LNCaP clone FGC (cell line): ENCODE data around the gene FRMD4A.
"Not testable (repeated sequence)": the region's sequence is repeated elsewhere in the genome, so short reads cannot be mapped to it uniquely, and the experiment has no call there.

Source experiments
- DNase-seq: peaks from one replicate; pipeline ENCODE4 v3.0.0-alpha.2; 2011; ENCODE audit warnings: low read depth
- H3K4me3 ChIP-seq: 2 replicates; pipeline ENCODE4 v1.5.1; 2011; ENCODE audit warnings: mild to moderate bottlenecking, low read depth, low read length, control low read depth
- TF ChIP-seq, protein P1 (sequence below): IDR thresholded peaks from 2 replicates; pipeline ENCODE4 v1.5.1; 2012; ENCODE audit warnings: mild to moderate bottlenecking; ENCODE audit not compliant: control insufficient read depth, insufficient read depth; ENCODE audit errors: extremely low read depth

Gene FRMD4A

DNA sequence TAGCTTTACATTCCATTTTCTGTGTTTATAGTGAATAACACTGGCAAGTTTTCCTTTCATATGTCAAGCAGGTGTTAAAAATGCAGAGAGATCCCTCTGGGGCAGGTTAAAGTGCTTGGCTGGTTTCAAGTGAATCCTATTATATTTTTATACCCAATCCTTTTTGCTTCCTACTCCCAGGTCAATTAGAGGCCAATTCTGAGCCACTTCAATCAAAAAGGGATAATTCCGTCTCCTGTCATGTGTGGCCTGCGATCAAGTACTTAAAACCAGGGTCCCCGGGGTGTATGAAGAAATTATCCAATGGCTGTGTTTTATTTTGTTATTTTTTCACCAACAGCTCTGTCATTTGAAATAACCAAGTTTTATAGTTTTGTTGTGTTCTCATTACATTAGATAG, 430.8 kb downstream of the FRMD4A start:
- TF ChIP-seq, protein P1, sequence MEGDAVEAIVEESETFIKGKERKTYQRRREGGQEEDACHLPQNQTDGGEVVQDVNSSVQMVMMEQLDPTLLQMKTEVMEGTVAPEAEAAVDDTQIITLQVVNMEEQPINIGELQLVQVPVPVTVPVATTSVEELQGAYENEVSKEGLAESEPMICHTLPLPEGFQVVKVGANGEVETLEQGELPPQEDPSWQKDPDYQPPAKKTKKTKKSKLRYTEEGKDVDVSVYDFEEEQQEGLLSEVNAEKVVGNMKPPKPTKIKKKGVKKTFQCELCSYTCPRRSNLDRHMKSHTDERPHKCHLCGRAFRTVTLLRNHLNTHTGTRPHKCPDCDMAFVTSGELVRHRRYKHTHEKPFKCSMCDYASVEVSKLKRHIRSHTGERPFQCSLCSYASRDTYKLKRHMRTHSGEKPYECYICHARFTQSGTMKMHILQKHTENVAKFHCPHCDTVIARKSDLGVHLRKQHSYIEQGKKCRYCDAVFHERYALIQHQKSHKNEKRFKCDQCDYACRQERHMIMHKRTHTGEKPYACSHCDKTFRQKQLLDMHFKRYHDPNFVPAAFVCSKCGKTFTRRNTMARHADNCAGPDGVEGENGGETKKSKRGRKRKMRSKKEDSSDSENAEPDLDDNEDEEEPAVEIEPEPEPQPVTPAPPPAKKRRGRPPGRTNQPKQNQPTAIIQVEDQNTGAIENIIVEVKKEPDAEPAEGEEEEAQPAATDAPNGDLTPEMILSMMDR: no peak
- no peak overlapping the region for H3K4me3 ChIP-seq
- no peak for DNase-seq

DNA sequence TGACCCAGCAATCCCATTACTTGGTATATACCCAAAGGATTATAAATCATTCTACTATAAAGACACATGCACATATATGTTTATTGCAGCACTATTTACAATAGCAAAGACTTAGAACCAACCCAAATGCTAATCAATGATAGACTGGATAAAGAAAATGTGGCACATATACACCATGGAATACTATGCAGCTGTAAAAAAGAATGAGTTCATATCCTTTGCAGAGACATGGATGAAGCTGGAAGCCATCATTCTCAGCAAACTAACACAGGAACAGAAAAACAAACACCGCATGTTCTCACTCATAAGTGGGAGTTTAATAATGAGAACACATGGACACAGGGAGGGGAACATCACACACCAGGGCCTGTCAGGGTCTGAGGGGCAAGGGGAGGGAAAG, 434.6 kb downstream of the FRMD4A start:
- not testable (repeated sequence) for DNase-seq, H3K4me3 ChIP-seq

DNA sequence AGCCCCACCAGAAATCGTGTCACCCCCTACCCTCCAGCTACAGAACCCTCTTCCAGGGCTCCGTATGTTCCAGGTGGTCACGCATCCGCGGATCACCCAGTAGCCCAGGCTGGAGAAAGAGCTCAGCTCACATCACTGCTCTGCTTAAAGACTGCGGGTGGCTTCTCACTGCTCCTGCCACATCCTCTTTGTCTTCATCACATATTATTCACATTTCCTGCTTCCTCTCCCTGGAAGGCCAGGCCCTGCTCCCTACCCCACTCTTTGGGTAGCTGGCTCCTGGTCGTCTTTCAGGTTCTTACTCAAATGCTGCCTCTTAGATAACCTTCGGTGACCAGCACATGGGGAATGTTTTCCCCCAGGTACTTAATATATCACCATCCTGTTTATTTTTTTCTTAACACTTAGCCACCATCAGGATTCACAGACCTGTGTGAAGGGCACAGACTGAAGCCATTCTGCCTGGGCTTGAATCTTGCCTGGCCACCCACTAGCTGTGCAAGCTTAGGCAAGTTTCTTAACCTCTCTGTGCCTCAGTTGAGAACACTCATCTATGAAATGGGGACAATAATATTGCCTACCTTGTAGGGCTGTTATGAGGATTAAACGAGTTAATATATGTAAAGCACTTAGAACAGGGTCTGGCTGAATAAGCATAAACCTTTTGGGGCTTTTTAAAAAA, 436.2 kb downstream of the FRMD4A start:
- no peak for DNase-seq
- no peak overlapping the region for H3K4me3 ChIP-seq
- TF ChIP-seq, protein P1: no peak

DNA sequence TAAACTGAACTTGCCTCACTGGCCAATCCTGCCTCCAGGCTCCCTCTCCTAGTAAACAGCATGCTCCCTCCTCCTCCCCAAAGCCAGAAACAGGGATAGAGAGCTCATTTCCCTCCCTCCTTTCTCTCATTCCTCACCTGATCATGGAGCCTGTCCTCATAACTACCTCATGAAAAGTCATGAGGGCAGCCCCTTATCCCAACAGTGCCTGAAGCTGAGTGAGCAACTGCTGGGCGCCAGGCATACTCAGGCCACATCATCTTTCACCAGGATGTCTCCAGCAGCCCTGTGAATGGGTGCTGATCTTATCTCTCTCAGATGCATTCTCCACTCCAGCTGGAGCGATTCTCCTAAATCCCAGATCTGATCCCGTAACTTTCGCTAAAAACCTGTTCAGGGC, 436.8 kb downstream of the FRMD4A start:
- TF ChIP-seq, protein P1: no peak
- DNase-seq: no peak
- H3K4me3 ChIP-seq: no peak overlapping the region

DNA sequence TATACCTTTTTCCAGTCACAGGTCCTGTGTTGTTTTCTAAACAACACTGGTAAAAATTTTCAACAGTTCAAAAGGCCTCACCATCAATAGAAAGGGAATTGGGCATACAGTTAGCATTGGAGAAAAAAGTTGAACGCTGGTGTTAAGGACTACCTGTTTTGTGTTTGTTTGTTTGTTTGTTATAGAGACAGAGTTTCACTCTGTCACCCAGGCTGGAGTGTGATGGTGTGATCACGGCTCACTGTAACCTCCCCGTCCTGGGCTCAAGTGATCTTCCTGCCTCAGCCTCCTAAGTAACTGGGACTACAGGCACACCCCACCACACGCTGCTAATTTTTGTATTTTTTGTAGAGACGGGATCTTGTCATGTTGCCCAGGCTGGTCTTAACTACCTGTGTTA, 437.9 kb downstream of the FRMD4A start:
- DNase-seq: no peak
- H3K4me3 ChIP-seq: no peak overlapping the region
- TF ChIP-seq, protein P1: no peak

DNA sequence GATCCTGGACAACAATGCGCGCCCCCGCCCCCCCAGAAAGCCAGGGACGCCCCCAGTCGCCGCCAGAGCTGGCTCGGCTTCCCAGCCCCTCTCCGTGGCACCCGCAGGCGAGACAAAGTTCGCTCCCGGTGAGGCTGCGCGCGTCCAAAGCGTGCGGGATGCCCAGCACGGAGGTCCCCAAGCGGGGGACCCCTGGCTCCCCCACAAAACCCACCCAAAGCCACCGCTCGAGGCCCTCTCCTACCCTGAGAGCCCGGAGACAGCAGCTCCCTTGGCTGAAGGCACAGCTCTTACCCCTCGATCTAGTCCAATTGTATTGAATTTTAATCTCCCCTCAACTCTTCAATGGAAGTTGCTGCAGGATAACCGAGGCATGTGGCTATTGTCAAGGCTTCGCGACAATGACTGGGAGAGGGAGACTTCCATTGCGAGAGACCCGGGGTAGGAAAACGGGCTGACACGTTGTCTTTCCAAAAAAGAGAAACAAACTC, 438.7 kb downstream of the FRMD4A start:
- H3K4me3 ChIP-seq: no peak overlapping the region
- DNase-seq: no peak
- TF ChIP-seq, protein P1: no peak

DNA sequence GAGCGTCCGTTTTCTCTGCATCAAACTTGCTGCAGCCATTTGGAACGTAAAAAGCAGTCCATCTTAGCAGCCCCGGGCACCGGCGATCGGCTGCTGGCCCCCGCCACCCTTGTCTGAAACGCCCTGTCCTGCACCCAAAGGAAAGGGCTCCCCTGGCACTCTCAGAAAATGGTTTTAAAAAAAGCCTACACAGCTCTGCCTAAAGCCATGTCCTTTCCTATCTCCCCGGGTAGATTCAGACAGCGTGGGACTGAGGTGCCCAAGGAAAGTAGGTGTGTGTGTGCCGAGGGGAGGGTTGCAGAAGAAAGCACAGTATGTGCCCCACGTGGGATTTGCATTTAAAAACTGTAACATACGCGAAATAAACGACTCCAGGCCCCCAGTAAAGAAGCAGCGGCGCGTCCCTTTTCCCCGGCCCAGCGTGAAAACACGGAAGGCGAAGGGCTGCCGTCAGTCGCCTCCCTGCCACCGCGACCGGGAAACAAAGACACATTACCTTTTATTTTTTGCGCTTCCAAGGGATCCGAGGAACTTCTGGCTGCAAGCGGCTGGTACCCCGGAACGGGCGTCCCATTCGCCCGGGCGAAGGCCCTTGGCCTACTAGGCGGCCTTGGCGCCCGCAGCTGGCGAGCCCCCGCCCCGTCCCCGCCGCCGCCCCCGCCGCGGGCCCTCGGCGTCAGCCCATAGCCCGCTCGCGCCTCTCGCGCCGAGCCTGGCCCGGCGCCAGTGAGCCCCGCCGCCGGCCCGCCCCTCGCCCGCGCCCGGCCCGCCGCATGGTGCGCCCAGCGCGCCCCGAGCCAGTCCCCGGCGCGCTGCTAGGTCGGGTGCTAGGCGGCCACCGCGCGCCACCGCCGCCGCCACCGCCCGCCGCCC, 439.4 kb downstream of the FRMD4A start:
- DNase-seq: no peak
- no peak overlapping the region for H3K4me3 ChIP-seq
- TF ChIP-seq, protein P1: no peak
